ENCODE data around the gene ENO4. TPM values are rescaled to one million over a fixed set of nuclear protein-coding genes. Genes with fewer than 3 reads are reported as not detected.

Gene ENO4
- total RNA-seq, 2 donors from 2014 or later: not detected

DNA sequence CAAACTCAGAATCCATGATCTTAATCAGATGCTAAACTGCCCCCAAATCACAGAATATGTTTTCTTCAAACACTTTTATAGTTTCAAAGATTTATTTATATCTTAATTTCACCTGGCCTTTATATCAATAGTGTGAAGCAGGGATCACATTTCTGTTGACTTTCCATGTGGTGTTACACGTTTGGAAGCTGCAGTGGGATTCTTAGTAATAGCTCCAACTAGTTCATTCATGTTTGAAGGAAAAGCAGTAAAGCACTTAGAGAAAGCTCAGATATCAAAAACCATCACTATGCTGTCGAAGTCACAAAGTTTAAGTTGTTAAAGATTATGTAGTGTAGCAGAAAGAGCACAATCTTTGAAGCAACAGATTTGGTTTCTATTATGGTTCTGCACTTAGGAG, 16.8 kb downstream of the ENO4 start:
- DNase-seq: no peak
- no peak overlapping the region for H3K27ac Mint-ChIP-seq
- no peaks in the 10 kb centered on the region for H3K9me3 ChIP-seq (ENCODE audit: control insufficient read depth, low read length, poor library complexity, severe bottlenecking)
- no peak overlapping the region for H3K4me3 Mint-ChIP-seq
- ATAC-seq: no peak
- H3K36me3 Mint-ChIP-seq (ENCODE audit: low read depth): no peaks in the 10 kb centered on the region
- no peaks in the 10 kb centered on the region for H3K4me1 Mint-ChIP-seq
- H3K27me3 Mint-ChIP-seq: peaks cover 24% of the 10 kb centered on the region

GRCh38 chr10:116866987-116867595, 17.8 kb downstream of the ENO4 start:
- H3K9me3 ChIP-seq (ENCODE audit: control insufficient read depth, low read length, poor library complexity, severe bottlenecking): no peaks in the 10 kb centered on the region
- Mint-ChIP-seq H3K36me3 (ENCODE audit: low read depth) (no peaks in the 10 kb centered on the region), H3K4me3 (no peak overlapping the region), H3K27me3 (peaks cover 24% of the 10 kb centered on the region), H3K4me1 (no peaks in the 10 kb centered on the region), H3K27ac (no peak overlapping the region)
- DNase-seq (no peak), ATAC-seq (no peak)

DNA sequence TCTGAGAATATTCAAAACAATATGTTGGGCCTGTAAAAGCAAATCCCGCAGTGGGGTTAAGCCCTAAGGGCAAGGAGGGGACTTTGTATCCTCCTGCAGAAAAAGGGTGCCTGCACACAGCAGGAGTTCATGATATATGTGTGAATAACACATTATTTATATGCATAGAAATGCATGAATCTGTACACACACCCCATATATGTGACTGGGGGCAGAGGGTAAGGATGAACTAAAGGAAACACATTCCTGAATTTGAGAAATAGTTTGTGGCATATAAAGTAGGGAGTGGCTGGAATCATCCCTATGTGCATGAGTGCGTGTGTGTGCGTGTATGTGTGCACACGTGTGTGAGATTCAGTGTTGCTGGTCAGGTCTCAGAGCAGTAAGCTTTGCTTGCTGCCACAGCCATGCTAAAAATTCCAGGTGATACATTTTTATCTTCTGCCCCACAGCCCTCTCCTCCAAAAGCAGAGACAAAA, 18.9 kb downstream of the ENO4 start:
- H3K27me3 Mint-ChIP-seq: peaks cover 24% of the 10 kb centered on the region
- H3K36me3 Mint-ChIP-seq (ENCODE audit: low read depth): no peaks in the 10 kb centered on the region
- ATAC-seq (no peak), DNase-seq (no peak)
- no peak overlapping the region for H3K27ac Mint-ChIP-seq
- no peak overlapping the region for H3K4me3 Mint-ChIP-seq
- no peaks in the 10 kb centered on the region for H3K4me1 Mint-ChIP-seq
- no peaks in the 10 kb centered on the region for H3K9me3 ChIP-seq (ENCODE audit: control insufficient read depth, low read length, poor library complexity, severe bottlenecking)

DNA sequence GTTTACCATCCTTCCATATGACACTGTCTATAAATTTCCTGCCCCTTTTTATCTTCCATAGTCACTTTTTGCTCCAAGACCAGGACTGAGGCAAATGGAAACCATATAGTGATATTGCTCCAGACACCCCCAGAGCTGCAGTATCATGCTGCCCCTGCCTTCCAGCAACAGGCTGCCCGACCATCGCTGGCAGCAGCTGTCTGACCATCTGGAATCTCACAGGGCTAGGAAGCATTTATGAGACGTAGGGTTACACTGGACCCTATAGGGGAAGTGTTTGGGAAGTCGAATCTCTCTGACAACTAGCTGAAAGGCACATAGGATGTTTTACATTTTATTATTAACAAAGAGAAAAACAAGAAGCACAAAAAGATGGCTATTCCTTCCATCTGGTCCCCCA, 19.4 kb downstream of the ENO4 start:
- DNase-seq (no peak), ATAC-seq (no peak)
- Mint-ChIP-seq H3K36me3 (ENCODE audit: low read depth) (no peaks in the 10 kb centered on the region), H3K4me3 (no peak overlapping the region), H3K27me3 (peaks cover 24% of the 10 kb centered on the region), H3K4me1 (no peaks in the 10 kb centered on the region), H3K27ac (no peak overlapping the region)
- no peaks in the 10 kb centered on the region for H3K9me3 ChIP-seq (ENCODE audit: control insufficient read depth, low read length, poor library complexity, severe bottlenecking)

GRCh38 chr10:116870949-116871348, 21.6 kb downstream of the ENO4 start:
- H3K9me3 ChIP-seq (ENCODE audit: control insufficient read depth, low read length, poor library complexity, severe bottlenecking): no peaks in the 10 kb centered on the region
- DNase-seq (no peak), ATAC-seq (no peak)
- H3K36me3 Mint-ChIP-seq (ENCODE audit: low read depth): no peaks in the 10 kb centered on the region
- H3K4me3 Mint-ChIP-seq: no peak overlapping the region
- H3K27me3 Mint-ChIP-seq: peaks cover 24% of the 10 kb centered on the region
- H3K4me1 Mint-ChIP-seq: no peaks in the 10 kb centered on the region
- no peak overlapping the region for H3K27ac Mint-ChIP-seq

DNA sequence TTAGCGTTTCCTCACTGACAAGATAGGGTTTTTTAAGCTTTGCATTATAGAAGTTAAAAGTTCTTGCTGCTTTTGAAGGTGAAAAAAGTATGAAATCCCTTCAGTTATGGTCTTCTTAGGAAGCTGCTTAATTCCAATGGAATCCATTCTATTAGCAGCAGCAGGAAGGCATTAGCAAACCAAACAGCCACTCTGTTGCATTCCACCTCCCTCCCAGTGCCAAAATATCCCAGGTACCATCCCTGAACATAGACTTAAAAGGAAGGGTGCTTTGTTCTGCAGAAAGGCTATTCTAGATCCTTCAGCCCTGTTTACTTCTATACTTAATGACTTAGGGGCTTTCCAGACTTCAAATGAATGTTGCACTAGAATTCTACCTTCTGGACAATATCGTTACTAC, 23.8 kb downstream of the ENO4 start:
- Mint-ChIP-seq H3K36me3 (ENCODE audit: low read depth) (no peaks in the 10 kb centered on the region), H3K4me3 (no peak overlapping the region), H3K27ac (no peak overlapping the region)

DNA sequence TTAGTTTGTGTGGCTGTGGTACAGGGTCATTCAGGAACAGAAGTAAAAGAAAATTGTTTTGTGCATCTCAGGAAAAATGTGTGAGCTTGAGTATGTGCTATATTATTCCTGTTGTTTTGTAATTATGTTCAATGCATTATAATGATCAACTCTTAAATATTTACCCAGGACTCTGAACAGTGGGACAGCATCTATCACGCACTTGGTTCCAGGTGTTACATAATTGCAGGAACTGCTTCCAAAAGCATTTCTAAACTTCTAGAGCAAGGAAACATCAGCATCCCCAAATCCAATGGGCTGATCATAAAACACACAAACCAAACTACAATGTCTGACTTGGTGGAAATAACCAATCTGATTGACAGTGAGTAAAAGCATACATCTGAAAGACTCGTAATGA, 26.6 kb downstream of the ENO4 start:
- Mint-ChIP-seq H3K36me3 (ENCODE audit: low read depth) (no peaks in the 10 kb centered on the region), H3K4me1 (no peaks in the 10 kb centered on the region), H3K27me3 (peaks cover 17% of the 10 kb centered on the region), H3K27ac (no peak overlapping the region), H3K4me3 (no peak overlapping the region)
- DNase-seq: no peak
- no peaks in the 10 kb centered on the region for H3K9me3 ChIP-seq (ENCODE audit: control insufficient read depth, low read length, poor library complexity, severe bottlenecking)
- no peak for ATAC-seq

More for the DNA sequence above, 23.8 kb downstream of the ENO4 start:
- DNase-seq (no peak), ATAC-seq (no peak)
- H3K27me3 Mint-ChIP-seq: peaks cover 17% of the 10 kb centered on the region
- H3K9me3 ChIP-seq (ENCODE audit: control insufficient read depth, low read length, poor library complexity, severe bottlenecking): no peaks in the 10 kb centered on the region
- H3K4me1 Mint-ChIP-seq: no peaks in the 10 kb centered on the region

- H3K4me3 Mint-ChIP-seq: no peak overlapping the region
- no peak for DNase-seq
- H3K27ac Mint-ChIP-seq: no peak overlapping the region
- H3K27me3 Mint-ChIP-seq: peaks cover 28% of the 10 kb centered on the region
- ATAC-seq: no peak
- no peaks in the 10 kb centered on the region for H3K36me3 Mint-ChIP-seq (ENCODE audit: low read depth)
- no peaks in the 10 kb centered on the region for H3K9me3 ChIP-seq (ENCODE audit: control insufficient read depth, low read length, poor library complexity, severe bottlenecking)
- no peaks in the 10 kb centered on the region for H3K4me1 Mint-ChIP-seq
Observed at GRCh38 chr10:116877391-116877790, 28.1 kb downstream of the ENO4 start.

GRCh38 chr10:116878123-116878522, 28.8 kb downstream of the ENO4 start:
- DNase-seq (no peak), ATAC-seq (no peak)
- Mint-ChIP-seq H3K36me3 (ENCODE audit: low read depth) (no peaks in the 10 kb centered on the region), H3K27me3 (peaks cover 28% of the 10 kb centered on the region), H3K27ac (no peak overlapping the region), H3K4me1 (no peaks in the 10 kb centered on the region), H3K4me3 (no peak overlapping the region)
- no peaks in the 10 kb centered on the region for H3K9me3 ChIP-seq (ENCODE audit: control insufficient read depth, low read length, poor library complexity, severe bottlenecking)

GRCh38 chr10:116879817-116880216, 30.5 kb downstream of the ENO4 start:
- Mint-ChIP-seq H3K27me3 (peaks cover 28% of the 10 kb centered on the region), H3K4me1 (no peaks in the 10 kb centered on the region), H3K36me3 (ENCODE audit: low read depth) (no peaks in the 10 kb centered on the region), H3K27ac (no peak overlapping the region), H3K4me3 (no peak overlapping the region)
- no peak for ATAC-seq
- no peak for DNase-seq
- H3K9me3 ChIP-seq (ENCODE audit: control insufficient read depth, low read length, poor library complexity, severe bottlenecking): no peaks in the 10 kb centered on the region

DNA sequence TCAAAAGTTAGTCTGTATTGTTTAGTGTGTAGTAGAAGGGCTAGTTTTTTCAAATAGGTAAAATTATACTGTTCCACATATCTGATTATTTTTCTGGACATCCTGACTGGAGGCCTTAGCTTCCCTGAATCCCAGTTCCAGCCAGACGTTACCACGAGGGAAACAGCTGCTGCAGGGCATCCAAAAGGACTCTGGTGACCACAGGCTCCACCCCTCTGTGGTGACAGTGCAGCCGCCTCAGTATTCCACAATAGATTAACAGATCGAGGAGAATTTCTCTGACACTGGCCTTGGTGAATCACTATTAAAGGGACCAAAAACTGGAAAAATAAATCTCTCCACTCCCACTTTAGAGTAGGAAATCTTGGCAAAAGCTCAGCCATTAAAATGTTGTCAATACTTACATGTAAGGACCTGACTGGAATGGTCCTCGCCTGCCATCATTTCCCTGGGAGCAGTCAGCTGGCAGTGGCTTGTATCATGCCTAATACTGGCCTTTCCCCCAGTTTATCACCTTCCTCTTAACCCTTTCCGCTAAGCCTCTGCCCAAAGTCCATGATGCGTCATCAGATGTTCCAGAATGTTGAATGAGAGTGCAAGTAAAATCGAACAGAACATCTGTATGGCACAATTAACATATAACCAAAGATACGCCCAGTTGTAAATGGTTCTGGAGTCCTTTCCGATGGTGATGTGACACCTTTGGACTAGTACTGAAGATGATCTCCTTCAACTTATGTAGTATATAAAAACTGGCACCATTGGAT, 31.6 kb downstream of the ENO4 start:
- Mint-ChIP-seq H3K4me3 (no peak overlapping the region), H3K27ac (no peak overlapping the region), H3K36me3 (ENCODE audit: low read depth) (no peaks in the 10 kb centered on the region), H3K27me3 (peaks cover 28% of the 10 kb centered on the region), H3K4me1 (no peaks in the 10 kb centered on the region)
- ATAC-seq (no peak), DNase-seq (no peak)
- H3K9me3 ChIP-seq (ENCODE audit: control insufficient read depth, low read length, poor library complexity, severe bottlenecking): no peaks in the 10 kb centered on the region

GRCh38 chr10:116882639-116883038, 33.3 kb downstream of the ENO4 start:
- ATAC-seq (no peak), DNase-seq (no peak)
- H3K27me3 Mint-ChIP-seq: peaks cover 35% of the 10 kb centered on the region
- H3K36me3 Mint-ChIP-seq (ENCODE audit: low read depth): no peaks in the 10 kb centered on the region
- no peaks in the 10 kb centered on the region for H3K4me1 Mint-ChIP-seq
- H3K27ac Mint-ChIP-seq: no peak overlapping the region
- no peak overlapping the region for H3K4me3 Mint-ChIP-seq
- no peaks in the 10 kb centered on the region for H3K9me3 ChIP-seq (ENCODE audit: control insufficient read depth, low read length, poor library complexity, severe bottlenecking)

- Mint-ChIP-seq H3K36me3 (ENCODE audit: low read depth) (no peaks in the 10 kb centered on the region), H3K27me3 (peaks cover 36% of the 10 kb centered on the region), H3K4me1 (no peaks in the 10 kb centered on the region), H3K27ac (no peak overlapping the region), H3K4me3 (no peak overlapping the region)
- H3K9me3 ChIP-seq (ENCODE audit: control insufficient read depth, low read length, poor library complexity, severe bottlenecking): no peaks in the 10 kb centered on the region
- no peak for DNase-seq
- no peak for ATAC-seq
Observed at GRCh38 chr10:116886772-116887171, 37.5 kb downstream of the ENO4 start.

Measured in T-helper 17 cell (primary cell).